Measurements from ENCODE around the gene SKI. TPM values are rescaled to one million over a fixed set of nuclear protein-coding genes. Genes with fewer than 3 reads are reported as not detected.

SKI gene
- total and polyA plus RNA-seq, 7 donors = 7.7 to 32.1 (median 21.4) TPM

DNA sequence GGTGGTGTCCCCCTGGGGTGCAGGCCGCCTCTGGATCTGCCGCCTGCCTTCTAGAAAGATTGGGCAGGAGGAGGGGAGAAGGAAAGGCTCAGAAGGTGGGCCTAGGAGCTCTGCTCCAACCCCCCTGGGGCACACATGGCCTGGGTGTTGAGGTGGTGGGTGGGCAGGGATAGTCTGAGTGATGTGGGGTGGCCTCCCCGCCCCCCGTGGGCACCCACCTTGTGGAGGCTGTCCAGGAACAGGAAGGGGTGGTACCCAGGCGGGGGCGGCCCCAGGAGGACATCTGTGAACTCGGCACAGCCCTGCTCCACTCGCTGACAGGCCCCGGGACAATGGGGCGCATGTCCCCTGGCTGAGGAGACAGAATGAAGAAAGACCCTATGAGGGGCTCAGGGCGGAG is 108.4 kb downstream of the SKI start:
- DNase-seq (no peak), ATAC-seq (no peak)
- intact Hi-C loops (cut with DNase I) = no loop called here
- 56 to 72% (median 62%) methylated on average over 11 of the region's 11 CpGs for WGBS, 3 donors
- Histone ChIP-seq H3K36me3 (ENCODE audit: insufficient read depth in 1 of 2, low read depth in 1 of 2) (no peaks in the 10 kb centered on the region), H3K27me3 (ENCODE audit: insufficient read depth in 3 of 3, low read length in 2 of 3) (peaks cover 0 to 7% (median 6%) of the 10 kb centered on the region in 3 donors), H3K4me1 (no peaks in the 10 kb centered on the region), H3K9me3 (no peaks in the 10 kb centered on the region), H3K4me3 (no peak overlapping the region), H3K27ac (no peak overlapping the region)
- TF ChIP-seq, protein P1, sequence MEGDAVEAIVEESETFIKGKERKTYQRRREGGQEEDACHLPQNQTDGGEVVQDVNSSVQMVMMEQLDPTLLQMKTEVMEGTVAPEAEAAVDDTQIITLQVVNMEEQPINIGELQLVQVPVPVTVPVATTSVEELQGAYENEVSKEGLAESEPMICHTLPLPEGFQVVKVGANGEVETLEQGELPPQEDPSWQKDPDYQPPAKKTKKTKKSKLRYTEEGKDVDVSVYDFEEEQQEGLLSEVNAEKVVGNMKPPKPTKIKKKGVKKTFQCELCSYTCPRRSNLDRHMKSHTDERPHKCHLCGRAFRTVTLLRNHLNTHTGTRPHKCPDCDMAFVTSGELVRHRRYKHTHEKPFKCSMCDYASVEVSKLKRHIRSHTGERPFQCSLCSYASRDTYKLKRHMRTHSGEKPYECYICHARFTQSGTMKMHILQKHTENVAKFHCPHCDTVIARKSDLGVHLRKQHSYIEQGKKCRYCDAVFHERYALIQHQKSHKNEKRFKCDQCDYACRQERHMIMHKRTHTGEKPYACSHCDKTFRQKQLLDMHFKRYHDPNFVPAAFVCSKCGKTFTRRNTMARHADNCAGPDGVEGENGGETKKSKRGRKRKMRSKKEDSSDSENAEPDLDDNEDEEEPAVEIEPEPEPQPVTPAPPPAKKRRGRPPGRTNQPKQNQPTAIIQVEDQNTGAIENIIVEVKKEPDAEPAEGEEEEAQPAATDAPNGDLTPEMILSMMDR (IDR thresholded peaks at IDR 0.05) = no peak

DNA sequence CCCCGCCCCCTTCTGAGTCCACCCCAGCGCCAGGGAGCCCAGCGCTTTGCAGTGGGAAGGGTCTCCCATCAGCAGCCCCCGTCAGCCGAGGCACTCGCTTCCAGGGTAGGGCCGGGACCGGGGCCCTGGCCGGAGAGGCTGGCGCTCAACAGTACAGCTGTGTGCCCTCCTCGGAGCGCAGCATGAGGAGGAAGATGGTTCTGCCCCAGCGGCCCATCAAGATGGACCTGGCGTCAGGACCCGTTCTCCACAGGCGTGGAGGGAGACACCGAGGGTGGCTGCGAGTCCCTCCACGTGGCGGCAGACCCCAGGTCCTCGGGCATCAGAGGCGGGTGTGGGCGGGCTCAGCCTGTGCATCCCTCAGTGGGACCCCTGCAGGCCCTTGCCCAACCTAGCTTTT is 109.0 kb downstream of the SKI start:
- TF ChIP-seq, protein P1 (IDR thresholded peaks at IDR 0.05) = no peak
- no peaks in the 10 kb centered on the region for H3K4me1 ChIP-seq
- no peak overlapping the region for H3K4me3 ChIP-seq
- intact Hi-C loops (cut with DNase I) = no loop called here
- H3K36me3 ChIP-seq (ENCODE audit: insufficient read depth in 1 of 2, low read depth in 1 of 2) = no peaks in the 10 kb centered on the region
- no peaks in the 10 kb centered on the region for H3K9me3 ChIP-seq
- H3K27ac ChIP-seq = no peak overlapping the region
- H3K27me3 ChIP-seq (ENCODE audit: insufficient read depth in 3 of 3, low read length in 2 of 3) = peaks cover 0 to 7% (median 6%) of the 10 kb centered on the region in 3 donors
- no peak for ATAC-seq
- no peak for DNase-seq
- 87 to 94% (median 88%) methylated on average over 20 to 23 of the region's 23 CpGs for WGBS, 3 donors

DNA sequence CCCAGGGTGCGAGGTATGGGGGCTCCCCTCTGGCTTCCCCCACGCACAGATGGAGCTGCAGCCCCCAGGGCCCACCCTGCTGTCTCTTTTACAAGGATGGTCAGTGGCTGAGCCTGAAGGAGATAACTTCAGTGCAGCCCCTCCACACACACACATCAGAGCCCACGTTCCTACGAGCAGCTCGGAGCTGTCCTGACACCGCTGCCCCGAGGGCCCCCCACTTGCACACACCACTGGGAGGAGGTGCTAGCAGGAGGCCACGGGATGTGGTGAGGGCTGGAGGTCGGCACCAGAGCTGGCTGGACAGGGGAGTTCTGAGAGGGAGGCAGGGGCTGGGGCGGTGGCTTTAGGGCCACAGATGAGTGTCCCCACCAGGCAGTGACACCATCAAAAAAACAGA is 109.4 kb downstream of the SKI start:
- Histone ChIP-seq H3K9me3 (no peaks in the 10 kb centered on the region), H3K4me3 (no peak overlapping the region), H3K27ac (no peak overlapping the region), H3K27me3 (ENCODE audit: insufficient read depth in 3 of 3, low read length in 2 of 3) (peaks cover 0 to 7% (median 6%) of the 10 kb centered on the region in 3 donors), H3K36me3 (ENCODE audit: insufficient read depth in 1 of 2, low read depth in 1 of 2) (no peaks in the 10 kb centered on the region), H3K4me1 (no peaks in the 10 kb centered on the region)
- 74 to 82% (median 78%) methylated on average over 10 of the region's 10 CpGs for WGBS, 3 donors
- intact Hi-C loops (cut with DNase I) = no loop called here
- ATAC-seq = no peak
- TF ChIP-seq, protein P1 (IDR thresholded peaks at IDR 0.05) = no peak
- DNase-seq = no peak

DNA sequence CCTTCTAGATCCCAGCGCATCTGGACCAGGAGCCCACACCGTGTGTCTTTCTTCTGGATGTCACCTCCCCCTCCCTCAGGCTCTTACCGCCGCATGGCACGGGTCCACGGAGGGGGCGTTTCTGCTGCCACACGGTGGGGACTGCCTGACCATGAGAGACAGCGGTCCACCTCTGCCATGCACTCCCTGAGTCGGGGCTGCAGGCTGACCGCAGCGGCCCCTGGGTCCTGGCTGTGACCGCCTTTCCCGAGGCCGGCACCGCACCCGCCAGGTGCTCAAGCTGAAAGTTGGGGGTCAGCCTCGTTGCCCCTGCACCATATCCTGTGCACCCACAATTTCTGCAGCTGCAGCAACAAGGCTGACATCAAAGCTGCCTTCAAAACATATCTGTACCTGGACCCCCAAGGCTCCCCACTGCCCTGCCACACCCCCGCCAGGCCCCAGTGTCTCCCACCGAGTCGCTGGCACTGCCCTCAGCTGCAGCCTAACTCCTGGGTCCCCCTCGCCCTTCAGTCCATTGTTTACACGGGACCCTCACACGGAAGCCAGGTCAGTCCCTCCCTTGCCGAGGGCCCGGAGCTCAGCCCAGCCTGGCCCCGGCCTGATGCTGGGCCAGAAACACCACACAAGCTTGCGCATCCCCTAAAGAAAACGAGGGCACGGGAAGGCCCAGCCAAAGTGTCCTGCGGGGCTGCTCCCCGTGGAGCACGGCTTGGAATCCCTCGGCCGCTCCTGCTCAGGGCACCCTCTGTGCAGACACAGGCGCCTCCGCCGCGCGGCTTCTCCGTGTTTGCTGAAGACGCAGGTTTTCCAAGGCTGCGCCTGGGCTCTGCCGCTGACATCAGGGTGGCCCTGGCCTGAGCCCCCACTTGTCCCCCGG is 111.3 kb downstream of the SKI start:
- Histone ChIP-seq H3K4me1 (no peaks in the 10 kb centered on the region), H3K9me3 (no peaks in the 10 kb centered on the region), H3K4me3 (no peak overlapping the region), H3K27ac (no peak overlapping the region), H3K36me3 (ENCODE audit: insufficient read depth in 1 of 2, low read depth in 1 of 2) (no peaks in the 10 kb centered on the region), H3K27me3 (ENCODE audit: insufficient read depth in 3 of 3, low read length in 2 of 3) (peaks cover 0 to 7% (median 2%) of the 10 kb centered on the region in 3 donors)
- TF ChIP-seq, protein P1 (IDR thresholded peaks at IDR 0.05) = no peak
- DNase-seq (peak in 1 of 2 donors; percentile 50), ATAC-seq (no peak)
- intact Hi-C loops (cut with DNase I) = no loop called here
- 88 to 91% (median 90%) methylated on average over 45 of the region's 45 CpGs for WGBS, 3 donors
